Measurements from ENCODE around the gene PIK3C2B. TPM values are rescaled to one million over a fixed set of nuclear protein-coding genes. Genes with fewer than 3 reads are reported as not detected.

The PIK3C2B gene
- total and polyA plus RNA-seq, 2 of the 8 experiments (the other 6 are each of a cell fraction or from before 2014, with no cell fraction given), result 20.4 to 36.7 TPM

DNA sequence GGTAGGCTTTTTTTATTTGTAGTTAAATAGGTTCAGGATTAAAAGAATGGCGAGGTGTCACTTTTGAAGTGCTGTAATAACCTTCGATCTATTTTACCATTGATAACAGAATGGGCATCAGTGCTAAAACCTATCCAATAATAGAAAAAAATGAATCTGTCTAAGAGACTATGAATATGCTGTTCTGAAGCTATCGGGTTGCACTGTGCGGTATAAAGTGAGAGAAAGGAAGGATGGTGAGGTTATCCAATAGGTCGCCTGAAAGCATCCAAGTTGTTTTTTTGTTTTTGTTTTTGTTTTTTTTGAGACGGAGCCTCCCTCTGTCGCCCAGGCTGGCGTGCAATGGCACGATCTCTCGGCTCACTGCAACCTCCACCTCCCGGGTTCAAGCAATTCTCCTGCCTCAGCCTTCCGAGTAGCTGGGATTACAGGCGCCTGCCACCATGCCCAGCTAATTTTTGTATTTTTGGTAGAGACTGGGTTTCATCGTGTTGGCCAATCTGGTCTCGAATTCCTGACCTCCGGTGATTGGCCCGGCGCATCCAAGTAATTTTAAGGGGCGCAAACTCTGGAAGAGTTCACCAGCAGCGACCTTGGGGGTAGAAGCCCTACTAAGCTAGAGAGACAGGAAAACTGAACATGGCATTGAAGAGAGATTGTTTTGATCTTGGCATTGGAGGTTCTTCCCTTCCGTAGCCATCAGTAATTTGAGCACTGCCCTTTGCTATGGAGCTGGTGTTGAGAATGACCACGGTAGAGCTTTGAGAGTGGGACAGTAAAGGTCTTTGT is 12.9 kb upstream of the PIK3C2B start:
- peak overlapping the region; percentile 60 for H2BK5ac ChIP-seq (ENCODE audit: low read depth, low read length)
- H3K14ac ChIP-seq (ENCODE audit: insufficient read length), result no peak overlapping the region
- peak overlapping the region; percentile 98 for H3K18ac ChIP-seq (ENCODE audit: extremely low read depth, low read length)
- H3K4me2 ChIP-seq (ENCODE audit: insufficient read depth in 1 of 2, low read depth in 2 of 2, low read length in 2 of 2), result peak overlapping the region; percentile 68 to 94
- no peak overlapping the region for H4K8ac ChIP-seq (ENCODE audit: extremely low read depth, insufficient read depth, low read length)
- 3% methylated on average over 22 of the region's 22 CpGs; no CpG with 5 or more reads in 1 of the 2 experiments for WGBS, 2 experiments (ENCODE audit: extremely low coverage in 1 of 2, insufficient coverage in 1 of 2, insufficient read length in 1 of 2, insufficient replicate concordance in 2 of 2, low coverage in 1 of 2, low lambda C conversion rate in 2 of 2, missing lambda C conversion rate in 1 of 2)
- no peak overlapping the region; the same call in 1 of the 2 replicates for H2BK12ac ChIP-seq (ENCODE audit: low read depth, low read length)
- peak overlapping the region; percentile 86 for H4K91ac ChIP-seq (replicated peaks; ENCODE audit: insufficient read length, low read length)
- FAIRE-seq (no peak), DNase-seq (ENCODE audit: low read depth in 1 of 2, low spot score in 2 of 2) (peak; percentile 49 to 88)
- peak overlapping the region; percentile 96 for H2AFZ ChIP-seq (ENCODE audit: low read length)
- peak overlapping the region; percentile 23 for H3K56ac ChIP-seq (replicated peaks; ENCODE audit: insufficient read length, low read depth, low read length)
- no peak overlapping the region; the same call in 1 of the 2 replicates for H2BK15ac ChIP-seq (ENCODE audit: low read length)
- H3K4ac ChIP-seq (replicated peaks; ENCODE audit: insufficient read length, low read depth, low read length), result peak overlapping the region; percentile 72
- peak overlapping the region; percentile 79 to 99 (median 81) for H3K9ac ChIP-seq (replicated peaks in 1 of 4; ENCODE audit: extremely low read depth in 1 of 4, low read depth in 3 of 4, low read length in 3 of 4)
- ChIA-PET CTCF (ENCODE audit: partially characterized antibody) (interaction anchor here (0.7 to 49.0 kb wide), 8 partner anchors 8 to 299 kb away, joined by 3 to 2124 read pairs (median 6); partner anchors contain the start of gene PIK3C2B), POLR2A (ENCODE audit: partially characterized antibody) (interaction anchor here (0.8 to 4.5 kb wide), 23 partner anchors 9 to 278 kb away, joined by 3 to 106 read pairs (median 4); partner anchors contain the start of genes MDM4 and PIK3C2B)
- H4K5ac ChIP-seq (ENCODE audit: insufficient read length, low read depth, low read length), result peak overlapping the region; percentile 97
- H2BK120ac ChIP-seq (replicated peaks; ENCODE audit: low read depth, low read length), result peak overlapping the region; percentile 68
- H3K23ac ChIP-seq (ENCODE audit: insufficient read length), result no peak overlapping the region
- H3K4me3 ChIP-seq (ENCODE audit: extremely low read depth in 1 of 4, insufficient read depth in 2 of 4, low read depth in 3 of 4, low read length in 4 of 4), result peak overlapping the region; percentile 80 to 90 (median 88)
- no peaks in the 10 kb centered on the region for H3K36me3 ChIP-seq (ENCODE audit: control insufficient read depth in 2 of 4, insufficient read depth in 4 of 4, low read length in 3 of 4)
- peaks cover 0 to 2% of the 10 kb centered on the region in 2 experiments for H4K20me1 ChIP-seq (replicated peaks in 1 of 2; ENCODE audit: control insufficient read depth in 1 of 2, insufficient read depth in 2 of 2, low read length in 2 of 2)
- H3K27me3 ChIP-seq (replicated peaks in 1 of 4; ENCODE audit: control insufficient read depth in 3 of 4, extremely low read depth in 1 of 4, insufficient read depth in 3 of 4, low read length in 3 of 4), result no peaks in the 10 kb centered on the region
- H2AK5ac ChIP-seq (ENCODE audit: low read depth, low read length), result no peak overlapping the region
- H3K27ac ChIP-seq (ENCODE audit: low read depth, low read length), result peak overlapping the region; percentile 82
- no peaks in the 10 kb centered on the region for H3K79me1 ChIP-seq (ENCODE audit: low read depth, low read length)
- H3K9me3 ChIP-seq (ENCODE audit: insufficient read depth in 2 of 2, low read depth in 1 of 2, low read length in 1 of 2), result no peaks in the 10 kb centered on the region
- peaks cover 0 to 2% (median 0%) of the 10 kb centered on the region in 4 experiments; a peak in 1 of 7 replicates for H3K4me1 ChIP-seq (replicated peaks in 1 of 4; ENCODE audit: control insufficient read depth in 3 of 4, insufficient read depth in 4 of 4, low read length in 3 of 4)
- H2BK20ac ChIP-seq (ENCODE audit: low read length), result no peak overlapping the region
- H3K23me2 ChIP-seq (ENCODE audit: low read depth, low read length), result peaks cover 2% of the 10 kb centered on the region; the same call in 1 of the 2 replicates
- no peaks in the 10 kb centered on the region for H3K79me2 ChIP-seq (ENCODE audit: control insufficient read depth in 1 of 2, insufficient read depth in 2 of 2, low read length in 2 of 2)
- TF ChIP-seq CBX5 (IDR thresholded peaks at IDR 0.05; ENCODE audit: low read depth, low read length) (no peak), RAD21 (IDR thresholded peaks at IDR 0.05 in 1 of 2, conservative IDR thresholded peaks at IDR 0.05 in 1 of 2; ENCODE audit: low read depth in 2 of 2, low read length in 2 of 2) (no peak), SRF (IDR thresholded peaks at IDR 0.05; ENCODE audit: low read depth, low read length) (no peak), HDAC2 (IDR thresholded peaks at IDR 0.05; ENCODE audit: borderline replicate concordance in 1 of 2, low read depth in 2 of 2, low read length in 2 of 2) (no peak), SP2 (IDR thresholded peaks at IDR 0.05; ENCODE audit: low read length) (no peak), POLR2A (IDR thresholded peaks at IDR 0.05; ENCODE audit: control extremely low read depth in 1 of 2, low read depth in 2 of 2, low read length in 2 of 2) (peak; percentile 48 to 82), TAF7 (optimal IDR thresholded peaks at IDR 0.05; ENCODE audit: borderline replicate concordance, low read depth, low read length) (no peak), MAX (IDR thresholded peaks at IDR 0.05) (no peak), MAFK (IDR thresholded peaks at IDR 0.05; ENCODE audit: low read depth, low read length) (no peak), EP300 (IDR thresholded peaks at IDR 0.05; ENCODE audit: borderline replicate concordance in 1 of 2, low read depth in 2 of 2, low read length in 2 of 2) (peak in 1 of 2 experiments; percentile 98; a peak in 2 of 3 replicates)
